ENCODE data around the gene PCDHGA12. TPM values are rescaled to one million over a fixed set of nuclear protein-coding genes. Genes with fewer than 3 reads are reported as not detected.

The PCDHGA12 gene
- total and polyA plus RNA-seq, 10 of the 15 experiments (the other 5 are each of a cell fraction or from before 2014, with no cell fraction given), result 0.04 to 0.79 (median 0.36) TPM; not detected in 2

DNA sequence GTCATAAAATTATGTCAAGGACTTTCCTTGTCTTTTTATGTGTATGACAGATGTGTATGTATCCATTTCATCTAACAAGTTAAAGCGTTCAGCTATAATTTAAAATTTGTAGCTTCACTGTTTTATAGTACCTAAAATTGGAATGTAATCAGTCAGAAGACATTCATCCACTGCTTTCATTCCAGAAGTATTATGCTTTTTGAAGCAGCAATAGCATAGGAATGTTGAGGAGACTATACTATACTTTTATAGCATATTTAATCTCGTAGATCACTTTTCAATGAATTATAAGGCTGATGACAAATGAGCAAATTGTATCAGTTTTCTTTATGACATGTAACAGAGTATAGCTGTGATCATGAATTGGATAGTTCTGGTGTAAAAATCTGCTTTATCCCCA lies 6.9 kb downstream of the PCDHGA12 start (continued):
- TF ChIP-seq CBX3 (IDR thresholded peaks at IDR 0.05; ENCODE audit: borderline replicate concordance, low read depth), result no peak
- no peak for TF ChIP-seq SREBF2 (IDR thresholded peaks at IDR 0.05; ENCODE audit: low read length)
- no peak for TF ChIP-seq SREBF1 (IDR thresholded peaks at IDR 0.05; ENCODE audit: low read length)
- no peak for TF ChIP-seq KAT2A (conservative IDR thresholded peaks at IDR 0.05; ENCODE audit: control insufficient read depth, low read depth, low read length)
- no peak for TF ChIP-seq FOXM1 (IDR thresholded peaks at IDR 0.05; ENCODE audit: low read depth, low read length)
- no peak for TF ChIP-seq NFXL1 (IDR thresholded peaks at IDR 0.05; ENCODE audit: borderline replicate concordance)
- TF ChIP-seq ETV6 (conservative IDR thresholded peaks at IDR 0.05 in 1 of 2, IDR thresholded peaks at IDR 0.05 in 1 of 2; ENCODE audit: borderline replicate concordance in 1 of 2, low read depth in 1 of 2), result no peak
- TF ChIP-seq RUNX3 (IDR thresholded peaks at IDR 0.05; ENCODE audit: low read length), result no peak
- TF ChIP-seq CHD4 (IDR thresholded peaks at IDR 0.05), result no peak

DNA sequence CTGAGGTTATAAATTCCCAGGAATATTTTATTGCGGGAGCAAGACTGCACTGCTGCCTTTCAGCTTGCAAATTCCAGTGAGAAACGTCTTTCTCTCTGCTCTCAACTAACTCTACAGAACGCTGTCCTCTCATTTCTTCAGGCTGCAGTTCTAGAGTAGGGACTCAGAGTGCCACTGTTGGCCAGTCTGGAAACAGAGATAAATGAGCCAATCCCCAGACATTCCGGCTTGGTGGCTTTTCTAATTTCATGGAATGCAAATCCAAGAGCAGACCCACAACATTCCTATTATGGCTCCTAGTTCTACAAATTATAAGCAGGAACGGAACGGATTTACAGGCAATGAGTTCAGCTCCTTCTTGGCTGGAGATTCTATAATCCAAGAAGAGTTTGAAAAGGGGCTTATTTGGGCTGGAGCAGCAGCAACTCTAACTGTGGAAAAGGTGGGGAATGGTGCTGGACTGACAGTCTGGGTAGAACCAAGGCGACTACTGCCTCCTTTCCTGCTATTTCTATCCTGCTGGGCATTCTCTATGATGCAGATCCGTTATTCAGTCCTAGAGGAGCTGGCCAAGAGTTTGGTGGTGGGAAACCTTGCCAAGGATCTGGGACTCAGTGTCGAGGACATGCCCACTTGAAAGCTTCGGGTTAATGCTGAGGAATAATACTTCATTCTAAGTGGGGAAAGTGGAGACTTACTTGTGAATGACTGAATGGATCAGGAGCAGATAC lies 9.3 kb downstream of the PCDHGA12 start:
- ChIA-PET POLR2A (no interaction called here), CTCF (interaction anchor here (3.0 kb wide), 1 partner anchor 9 kb away, joined by 13 read pairs; the partner anchor contains the start of gene PCDHGA12), RAD21 (ENCODE audit: unreplicated experiment) (interaction anchor here (1.3 to 1.5 kb wide), 2 partner anchors 9 to 124 kb away, joined by 3 read pairs; partner anchors contain the start of gene PCDHGA12), SMC1A (ENCODE audit: uncharacterized antibody, unreplicated experiment) (no interaction called here)
- Histone ChIP-seq H3K9me3 (replicated peaks; ENCODE audit: control insufficient read depth, insufficient read depth, low read length) (no peaks in the 10 kb centered on the region; the same call in 2 of the 3 replicates), H3K36me3 (ENCODE audit: control insufficient read depth in 2 of 2, insufficient read depth in 2 of 2, low read length in 1 of 2) (no peaks in the 10 kb centered on the region), H3K4me1 (ENCODE audit: control insufficient read depth, insufficient read depth, low read length) (no peaks in the 10 kb centered on the region), H3K27ac (ENCODE audit: control insufficient read depth, insufficient read depth) (no peak overlapping the region), H3K27me3 (replicated peaks in 1 of 2; ENCODE audit: control insufficient read depth in 2 of 2, insufficient read depth in 2 of 2, low read length in 1 of 2) (no peaks in the 10 kb centered on the region), H3K4me2 (ENCODE audit: control insufficient read depth, insufficient read depth) (no peak overlapping the region), H3K79me2 (ENCODE audit: control insufficient read depth, insufficient read depth, low read length) (no peaks in the 10 kb centered on the region), H3K9ac (ENCODE audit: control insufficient read depth, insufficient read depth, low read length) (no peak overlapping the region), H3K4me3 (no peak overlapping the region), H2AFZ (ENCODE audit: control insufficient read depth, low read depth, low read length) (no peak overlapping the region), H4K20me1 (ENCODE audit: control insufficient read depth, insufficient read depth) (no peaks in the 10 kb centered on the region)
- BruUV-seq (replicated peaks), result no TSS peak
- FAIRE-seq (no peak), DNase-seq (ENCODE audit: low read depth, low spot score) (no peak), ATAC-seq (no peak)
- 62% methylated on average over 10 of the region's 10 CpGs for WGBS (ENCODE audit: insufficient coverage, insufficient replicate concordance, low lambda C conversion rate, missing lambda C conversion rate)
- in situ Hi-C loops (cut with MboI) (no loop called here), intact Hi-C loops (cut with micrococcal nuclease; ENCODE audit: unreplicated experiment) (no loop called here)
- no peak for TF ChIP-seq NFXL1 (IDR thresholded peaks at IDR 0.05; ENCODE audit: borderline replicate concordance)
- no peak for TF ChIP-seq SIN3A (IDR thresholded peaks at IDR 0.05; ENCODE audit: low read depth, low read length)
- no peak for TF ChIP-seq BMI1 (IDR thresholded peaks at IDR 0.05; ENCODE audit: borderline replicate concordance)
- TF ChIP-seq, protein P1, sequence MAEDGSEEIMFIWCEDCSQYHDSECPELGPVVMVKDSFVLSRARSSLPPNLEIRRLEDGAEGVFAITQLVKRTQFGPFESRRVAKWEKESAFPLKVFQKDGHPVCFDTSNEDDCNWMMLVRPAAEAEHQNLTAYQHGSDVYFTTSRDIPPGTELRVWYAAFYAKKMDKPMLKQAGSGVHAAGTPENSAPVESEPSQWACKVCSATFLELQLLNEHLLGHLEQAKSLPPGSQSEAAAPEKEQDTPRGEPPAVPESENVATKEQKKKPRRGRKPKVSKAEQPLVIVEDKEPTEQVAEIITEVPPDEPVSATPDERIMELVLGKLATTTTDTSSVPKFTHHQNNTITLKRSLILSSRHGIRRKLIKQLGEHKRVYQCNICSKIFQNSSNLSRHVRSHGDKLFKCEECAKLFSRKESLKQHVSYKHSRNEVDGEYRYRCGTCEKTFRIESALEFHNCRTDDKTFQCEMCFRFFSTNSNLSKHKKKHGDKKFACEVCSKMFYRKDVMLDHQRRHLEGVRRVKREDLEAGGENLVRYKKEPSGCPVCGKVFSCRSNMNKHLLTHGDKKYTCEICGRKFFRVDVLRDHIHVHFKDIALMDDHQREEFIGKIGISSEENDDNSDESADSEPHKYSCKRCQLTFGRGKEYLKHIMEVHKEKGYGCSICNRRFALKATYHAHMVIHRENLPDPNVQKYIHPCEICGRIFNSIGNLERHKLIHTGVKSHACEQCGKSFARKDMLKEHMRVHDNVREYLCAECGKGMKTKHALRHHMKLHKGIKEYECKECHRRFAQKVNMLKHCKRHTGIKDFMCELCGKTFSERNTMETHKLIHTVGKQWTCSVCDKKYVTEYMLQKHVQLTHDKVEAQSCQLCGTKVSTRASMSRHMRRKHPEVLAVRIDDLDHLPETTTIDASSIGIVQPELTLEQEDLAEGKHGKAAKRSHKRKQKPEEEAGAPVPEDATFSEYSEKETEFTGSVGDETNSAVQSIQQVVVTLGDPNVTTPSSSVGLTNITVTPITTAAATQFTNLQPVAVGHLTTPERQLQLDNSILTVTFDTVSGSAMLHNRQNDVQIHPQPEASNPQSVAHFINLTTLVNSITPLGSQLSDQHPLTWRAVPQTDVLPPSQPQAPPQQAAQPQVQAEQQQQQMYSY (CRISPR knock-in tag; IDR thresholded peaks at IDR 0.05), result no peak
- TF ChIP-seq, protein P2, sequence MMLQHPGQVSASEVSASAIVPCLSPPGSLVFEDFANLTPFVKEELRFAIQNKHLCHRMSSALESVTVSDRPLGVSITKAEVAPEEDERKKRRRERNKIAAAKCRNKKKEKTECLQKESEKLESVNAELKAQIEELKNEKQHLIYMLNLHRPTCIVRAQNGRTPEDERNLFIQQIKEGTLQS (IDR thresholded peaks at IDR 0.05; ENCODE audit: borderline replicate concordance, extremely low read depth, low read depth, low read length), result no peak
- TF ChIP-seq SREBF1 (IDR thresholded peaks at IDR 0.05; ENCODE audit: low read length), result no peak
- TF ChIP-seq ZNF24 (IDR thresholded peaks at IDR 0.05), result no peak
- TF ChIP-seq RAD51 (IDR thresholded peaks at IDR 0.05), result no peak
- no peak for TF ChIP-seq SREBF2 (IDR thresholded peaks at IDR 0.05; ENCODE audit: low read length)
- TF ChIP-seq, protein P3, sequence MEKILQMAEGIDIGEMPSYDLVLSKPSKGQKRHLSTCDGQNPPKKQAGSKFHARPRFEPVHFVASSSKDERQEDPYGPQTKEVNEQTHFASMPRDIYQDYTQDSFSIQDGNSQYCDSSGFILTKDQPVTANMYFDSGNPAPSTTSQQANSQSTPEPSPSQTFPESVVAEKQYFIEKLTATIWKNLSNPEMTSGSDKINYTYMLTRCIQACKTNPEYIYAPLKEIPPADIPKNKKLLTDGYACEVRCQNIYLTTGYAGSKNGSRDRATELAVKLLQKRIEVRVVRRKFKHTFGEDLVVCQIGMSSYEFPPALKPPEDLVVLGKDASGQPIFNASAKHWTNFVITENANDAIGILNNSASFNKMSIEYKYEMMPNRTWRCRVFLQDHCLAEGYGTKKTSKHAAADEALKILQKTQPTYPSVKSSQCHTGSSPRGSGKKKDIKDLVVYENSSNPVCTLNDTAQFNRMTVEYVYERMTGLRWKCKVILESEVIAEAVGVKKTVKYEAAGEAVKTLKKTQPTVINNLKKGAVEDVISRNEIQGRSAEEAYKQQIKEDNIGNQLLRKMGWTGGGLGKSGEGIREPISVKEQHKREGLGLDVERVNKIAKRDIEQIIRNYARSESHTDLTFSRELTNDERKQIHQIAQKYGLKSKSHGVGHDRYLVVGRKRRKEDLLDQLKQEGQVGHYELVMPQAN (conservative IDR thresholded peaks at IDR 0.05), result no peak
- TF ChIP-seq FOXK2 (IDR thresholded peaks at IDR 0.05), result no peak

Data from GM12878 (cell line).